ENCODE data around the gene FBXO31. TPM values are rescaled to one million over a fixed set of nuclear protein-coding genes. Genes with fewer than 3 reads are reported as not detected.

The FBXO31 gene
- total and polyA plus RNA-seq, 9 donors: 25.0 to 74.5 (median 54.5) TPM

GRCh38 chr16:87361916-87362619 is 21.5 kb downstream of the FBXO31 start:
- H3K27ac ChIP-seq: no peak overlapping the region
- no peak for DNase-seq
- TF ChIP-seq, protein P1, sequence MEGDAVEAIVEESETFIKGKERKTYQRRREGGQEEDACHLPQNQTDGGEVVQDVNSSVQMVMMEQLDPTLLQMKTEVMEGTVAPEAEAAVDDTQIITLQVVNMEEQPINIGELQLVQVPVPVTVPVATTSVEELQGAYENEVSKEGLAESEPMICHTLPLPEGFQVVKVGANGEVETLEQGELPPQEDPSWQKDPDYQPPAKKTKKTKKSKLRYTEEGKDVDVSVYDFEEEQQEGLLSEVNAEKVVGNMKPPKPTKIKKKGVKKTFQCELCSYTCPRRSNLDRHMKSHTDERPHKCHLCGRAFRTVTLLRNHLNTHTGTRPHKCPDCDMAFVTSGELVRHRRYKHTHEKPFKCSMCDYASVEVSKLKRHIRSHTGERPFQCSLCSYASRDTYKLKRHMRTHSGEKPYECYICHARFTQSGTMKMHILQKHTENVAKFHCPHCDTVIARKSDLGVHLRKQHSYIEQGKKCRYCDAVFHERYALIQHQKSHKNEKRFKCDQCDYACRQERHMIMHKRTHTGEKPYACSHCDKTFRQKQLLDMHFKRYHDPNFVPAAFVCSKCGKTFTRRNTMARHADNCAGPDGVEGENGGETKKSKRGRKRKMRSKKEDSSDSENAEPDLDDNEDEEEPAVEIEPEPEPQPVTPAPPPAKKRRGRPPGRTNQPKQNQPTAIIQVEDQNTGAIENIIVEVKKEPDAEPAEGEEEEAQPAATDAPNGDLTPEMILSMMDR (IDR thresholded peaks at IDR 0.05): no peak
- no peak for TF ChIP-seq POLR2A (IDR thresholded peaks at IDR 0.05)
- TF ChIP-seq EP300 (IDR thresholded peaks at IDR 0.05): no peak
- H3K4me3 ChIP-seq: no peak overlapping the region
- intact Hi-C loops (cut with DNase I): no loop called here
- H3K36me3 ChIP-seq: no peaks in the 10 kb centered on the region
- H3K4me1 ChIP-seq (ENCODE audit: insufficient read depth): peaks cover 9% of the 10 kb centered on the region
- no peaks in the 10 kb centered on the region for H3K9me3 ChIP-seq
- 93 to 97% (median 95%) methylated on average over 8 of the region's 8 CpGs for WGBS, 3 donors
- H3K27me3 ChIP-seq: no peaks in the 10 kb centered on the region

DNA sequence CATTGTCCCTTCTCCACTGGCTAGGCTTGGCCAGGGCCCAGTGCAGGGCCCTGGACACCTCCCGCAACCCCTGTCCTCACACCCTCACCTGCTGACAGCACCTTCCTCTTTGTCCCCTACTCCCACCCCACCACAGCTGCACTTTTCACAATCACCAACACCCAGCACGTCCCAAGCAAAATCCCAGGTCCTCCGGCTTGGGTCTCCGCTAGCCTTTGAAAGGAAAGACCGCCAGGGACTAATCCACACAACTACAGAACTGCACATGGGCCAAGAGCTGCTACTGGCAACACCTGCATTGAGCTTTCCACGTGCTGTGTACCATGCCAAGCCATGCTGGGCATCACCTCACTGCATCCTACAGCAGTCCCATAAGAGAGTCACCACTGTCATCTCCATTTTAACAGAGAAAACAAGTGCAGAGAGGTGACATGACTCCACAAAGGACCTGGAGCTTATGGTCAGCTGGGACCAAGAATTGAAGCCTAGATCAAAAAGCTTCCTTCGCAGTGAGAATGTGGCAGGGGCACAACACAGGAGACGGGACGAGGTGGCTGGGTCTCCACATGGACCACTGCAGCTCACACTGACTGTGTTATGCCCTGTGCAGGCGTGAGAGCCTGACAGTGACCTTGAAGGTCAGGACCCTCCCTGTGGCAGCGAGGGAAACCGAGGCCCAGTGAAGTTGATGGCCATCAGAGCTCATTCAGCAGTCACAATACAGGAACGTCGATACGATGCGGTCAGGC is 22.5 kb downstream of the FBXO31 start:
- no peak overlapping the region for H3K27ac ChIP-seq
- no peak for TF ChIP-seq POLR2A (IDR thresholded peaks at IDR 0.05)
- TF ChIP-seq EP300 (IDR thresholded peaks at IDR 0.05): no peak
- no peaks in the 10 kb centered on the region for H3K36me3 ChIP-seq
- no peaks in the 10 kb centered on the region for H3K27me3 ChIP-seq
- no peaks in the 10 kb centered on the region for H3K9me3 ChIP-seq
- intact Hi-C loops (cut with DNase I): no loop called here
- DNase-seq: no peak
- no peak overlapping the region for H3K4me3 ChIP-seq
- peaks cover 9% of the 10 kb centered on the region for H3K4me1 ChIP-seq (ENCODE audit: insufficient read depth)
- WGBS, 3 donors: 94 to 96% (median 96%) methylated on average over 16 of the region's 16 CpGs

DNA sequence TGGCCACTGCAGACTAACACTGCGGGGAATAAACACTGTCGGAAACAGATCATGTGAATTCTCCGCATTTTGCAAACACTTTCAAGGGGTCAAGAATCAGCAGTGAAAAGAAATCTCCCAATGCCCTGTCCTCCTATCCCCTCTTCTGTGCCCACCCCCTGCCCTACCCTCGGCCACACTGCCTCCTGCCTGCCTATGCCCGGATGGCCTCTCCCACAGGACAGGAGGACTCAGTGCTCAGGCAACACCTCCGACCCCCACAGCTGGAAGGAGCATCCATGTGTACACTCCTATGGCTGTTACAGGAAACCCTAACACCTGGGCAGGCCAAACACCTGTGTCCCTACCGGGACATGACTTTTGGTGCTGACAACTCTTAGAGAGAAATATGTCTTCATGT is 24.5 kb downstream of the FBXO31 start:
- no peaks in the 10 kb centered on the region for H3K36me3 ChIP-seq
- peaks cover 2% of the 10 kb centered on the region for H3K4me1 ChIP-seq (ENCODE audit: insufficient read depth)
- intact Hi-C loops (cut with DNase I): no loop called here
- no peak for DNase-seq
- no peaks in the 10 kb centered on the region for H3K27me3 ChIP-seq
- WGBS, 3 donors: 92% methylated on average over 7 of the region's 7 CpGs
- no peaks in the 10 kb centered on the region for H3K9me3 ChIP-seq
- no peak overlapping the region for H3K27ac ChIP-seq
- no peak for TF ChIP-seq EP300 (IDR thresholded peaks at IDR 0.05)
- TF ChIP-seq, protein P1 (IDR thresholded peaks at IDR 0.05): no peak
- no peak for TF ChIP-seq POLR2A (IDR thresholded peaks at IDR 0.05)
- no peak overlapping the region for H3K4me3 ChIP-seq

GRCh38 chr16:87358696-87359095 is 24.9 kb downstream of the FBXO31 start:
- Histone ChIP-seq H3K4me3 (no peak overlapping the region), H3K9me3 (no peaks in the 10 kb centered on the region), H3K27me3 (no peaks in the 10 kb centered on the region), H3K4me1 (ENCODE audit: insufficient read depth) (no peaks in the 10 kb centered on the region), H3K36me3 (no peaks in the 10 kb centered on the region), H3K27ac (no peak overlapping the region)
- intact Hi-C loops (cut with DNase I): no loop called here
- DNase-seq: no peak
- WGBS, 3 donors: 80 to 82% (median 81%) methylated on average over 9 of the region's 9 CpGs
- TF ChIP-seq, protein P1 (IDR thresholded peaks at IDR 0.05): no peak
- no peak for TF ChIP-seq EP300 (IDR thresholded peaks at IDR 0.05)
- no peak for TF ChIP-seq POLR2A (IDR thresholded peaks at IDR 0.05)

DNA sequence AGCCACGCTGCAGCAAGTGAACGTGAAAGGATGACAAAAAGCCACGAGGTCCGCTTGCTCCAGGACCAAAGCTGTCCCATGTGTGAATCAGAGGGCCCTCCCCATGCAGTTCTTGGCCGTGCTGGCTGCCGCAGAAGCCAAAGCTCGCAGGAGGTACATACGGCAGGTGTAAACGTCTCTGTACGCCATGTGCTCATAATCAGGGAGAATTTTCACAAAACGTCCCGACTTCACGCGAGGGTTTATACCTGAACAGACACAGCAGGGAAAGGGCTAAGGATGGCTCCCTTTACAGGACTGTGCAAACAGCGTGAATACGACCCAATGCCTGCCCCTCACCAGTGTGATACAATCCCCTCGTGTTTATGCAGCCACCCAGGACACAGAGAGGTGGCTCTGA is 25.3 kb downstream of the FBXO31 start:
- intact Hi-C loops (cut with DNase I): no loop called here
- Histone ChIP-seq H3K4me3 (no peak overlapping the region), H3K36me3 (no peaks in the 10 kb centered on the region)

More for the DNA sequence above, 25.3 kb downstream of the FBXO31 start:
- DNase-seq: no peak
- H3K27me3 ChIP-seq: no peaks in the 10 kb centered on the region
- no peaks in the 10 kb centered on the region for H3K4me1 ChIP-seq (ENCODE audit: insufficient read depth)
- no peak overlapping the region for H3K27ac ChIP-seq
- no peaks in the 10 kb centered on the region for H3K9me3 ChIP-seq
- no peak for TF ChIP-seq EP300 (IDR thresholded peaks at IDR 0.05)
- TF ChIP-seq POLR2A (IDR thresholded peaks at IDR 0.05): no peak
- TF ChIP-seq, protein P1 (IDR thresholded peaks at IDR 0.05): no peak
- WGBS, 3 donors: 89 to 92% (median 91%) methylated on average over 17 of the region's 17 CpGs

Data from ovary (tissue), 9 donors.